CD4-positive, CD25-positive, alpha-beta regulatory T cell (primary cell): ENCODE data around the gene CST5. TPM values are rescaled to one million over a fixed set of nuclear protein-coding genes. Genes with fewer than 3 reads are reported as not detected.
"Not testable (repeated sequence)": the region's sequence is repeated elsewhere in the genome, so short reads cannot be mapped to it uniquely, and the experiment has no call there.

Experiments used
- ATAC-seq, 2 donors: fragments of 150-1000 bp; cut with Tn5 transposase; one replicate each; pipeline ENCODE4 v1.10.0; 2021; ENCODE audit warnings: low read depth in 2 of 2, moderate number of reproducible peaks in 2 of 2, moderate library complexity in 1 of 2
- DNase-seq, 3 donors: peaks; one replicate each; pipeline versions ENCODE4 v3.0.0 to v3.0.0-alpha.2; 2012 to 2022; ENCODE audit warnings: mixed read lengths in 1 of 3
- H3K27ac ChIP-seq: one replicate; pipeline ENCODE4 v1.7.0; 2013; ENCODE audit warnings: mild to moderate bottlenecking, low read length; ENCODE audit not compliant: insufficient read depth, poor library complexity, severe bottlenecking
- H3K27me3 ChIP-seq: one replicate; pipeline ENCODE4 v1.7.0; 2013; ENCODE audit warnings: low read length; ENCODE audit not compliant: control insufficient read depth, insufficient read depth
- H3K36me3 ChIP-seq: one replicate; pipeline ENCODE4 v1.7.0; 2013; ENCODE audit warnings: mild to moderate bottlenecking, low read length, moderate library complexity; ENCODE audit not compliant: control insufficient read depth, insufficient read depth
- H3K4me1 ChIP-seq: 2 replicates; pipeline ENCODE4 v1.7.0; 2013; ENCODE audit warnings: mild to moderate bottlenecking, low read length; ENCODE audit not compliant: insufficient read depth, control insufficient read depth, poor library complexity, severe bottlenecking
- H3K4me3 ChIP-seq: one replicate; pipeline ENCODE4 v1.7.0; 2013; ENCODE audit warnings: low read depth, mild to moderate bottlenecking, low read length, moderate library complexity
- H3K9me3 ChIP-seq, 2 experiments: 1 replicate in 1 of 2; 2 replicates in 1 of 2; pipeline ENCODE4 v1.7.0; 2013; ENCODE audit warnings: low read length in 2 of 2, mild to moderate bottlenecking in 1 of 2, moderate library complexity in 1 of 2; ENCODE audit not compliant: control insufficient read depth in 2 of 2
- H3K27ac Mint-ChIP-seq, 3 donors: one replicate each; pipeline ENCODE4 v1.8.0; 2020 to 2022; ENCODE audit warnings: mild to moderate bottlenecking in 3 of 3, mixed read lengths in 3 of 3, moderate library complexity in 2 of 3
- H3K27me3 Mint-ChIP-seq: one replicate; pipeline ENCODE4 v1.8.0; 2022; ENCODE audit warnings: mild to moderate bottlenecking, mixed read lengths
- H3K36me3 Mint-ChIP-seq: one replicate; pipeline ENCODE4 v1.8.0; 2020; ENCODE audit warnings: mixed read lengths
- H3K4me1 Mint-ChIP-seq, 4 donors: one replicate each; pipeline ENCODE4 v1.8.0; 2020 to 2022; ENCODE audit warnings: mixed read lengths in 4 of 4, mild to moderate bottlenecking in 1 of 4
- H3K4me3 Mint-ChIP-seq, 4 donors: one replicate each; pipeline ENCODE4 v1.8.0; 2020 to 2022; ENCODE audit warnings: mild to moderate bottlenecking in 4 of 4, mixed read lengths in 4 of 4, moderate library complexity in 3 of 4
- H3K9me3 Mint-ChIP-seq, 7 donors: one replicate each; pipeline ENCODE4 v1.8.0; 2020 to 2022; ENCODE audit warnings: mixed read lengths in 7 of 7, mild to moderate bottlenecking in 3 of 7, moderate library complexity in 2 of 7
- polyA plus RNA-seq, 4 donors: library from polyadenylated mRNA; unstranded; fragments of 300-500 nt; fragmentation: Illumina TruSeq; gene quantifications; one replicate each; pipeline ENCODE4 v1.2.3, GENCODE V29; 2021
- total RNA-seq: library from RNA; stranded (reverse); gene quantifications from one replicate; pipeline ENCODE4 v1.2.3, GENCODE V29; 2022

The CST5 gene
- total and polyA plus RNA-seq, 5 donors from 2014 or later = not detected

GRCh38 chr20:23867152-23867776 is 12.3 kb downstream of the CST5 start:
- Histone ChIP-seq H3K9me3 (no peaks in the 10 kb centered on the region), H3K4me1 (no peaks in the 10 kb centered on the region), H3K4me3 (no peak overlapping the region), H3K27me3 (peaks cover 6% of the 10 kb centered on the region), H3K36me3 (no peaks in the 10 kb centered on the region), H3K27ac (no peak overlapping the region)
- Mint-ChIP-seq H3K36me3 (no peaks in the 10 kb centered on the region), H3K9me3 (no peaks in the 10 kb centered on the region), H3K4me3 (no peak overlapping the region), H3K4me1 (no peaks in the 10 kb centered on the region), H3K27me3 (peaks cover 9% of the 10 kb centered on the region), H3K27ac (no peak overlapping the region)
- DNase-seq (no peak), ATAC-seq (no peak)

GRCh38 chr20:23860771-23861170 is 18.8 kb downstream of the CST5 start:
- H3K36me3 ChIP-seq, H3K4me3 ChIP-seq, H3K4me1 ChIP-seq, H3K27me3 Mint-ChIP-seq, H3K9me3 Mint-ChIP-seq, H3K9me3 ChIP-seq, H3K27ac Mint-ChIP-seq, H3K4me3 Mint-ChIP-seq, H3K4me1 Mint-ChIP-seq, ATAC-seq, DNase-seq, H3K27me3 ChIP-seq, H3K36me3 Mint-ChIP-seq, H3K27ac ChIP-seq: not testable (repeated sequence)

- Histone ChIP-seq H3K27me3 (no peaks in the 10 kb centered on the region), H3K4me3 (no peak overlapping the region), H3K36me3 (no peaks in the 10 kb centered on the region), H3K4me1 (no peaks in the 10 kb centered on the region), H3K27ac (no peak overlapping the region), H3K9me3 (no peaks in the 10 kb centered on the region)
- Mint-ChIP-seq H3K36me3 (no peaks in the 10 kb centered on the region), H3K27ac (no peak overlapping the region), H3K4me1 (no peaks in the 10 kb centered on the region), H3K27me3 (peaks cover 6% of the 10 kb centered on the region), H3K4me3 (no peak overlapping the region), H3K9me3 (peaks cover 0 to 4% (median 0%) of the 10 kb centered on the region in 7 donors)
- DNase-seq (no peak), ATAC-seq (no peak)
These were observed 21.5 kb downstream of the CST5 start for GRCh38 chr20:23857962-23858595.

- H3K9me3 ChIP-seq = no peaks in the 10 kb centered on the region
- ATAC-seq (no peak), DNase-seq (no peak)
- no peaks in the 10 kb centered on the region for H3K36me3 ChIP-seq
- Mint-ChIP-seq H3K27me3 (peaks cover 6% of the 10 kb centered on the region), H3K27ac (no peak overlapping the region), H3K4me3 (no peak overlapping the region), H3K9me3 (peaks cover 0 to 1% (median 0%) of the 10 kb centered on the region in 7 donors), H3K36me3 (no peaks in the 10 kb centered on the region), H3K4me1 (no peaks in the 10 kb centered on the region)
- no peak overlapping the region for H3K4me3 ChIP-seq
- H3K27me3 ChIP-seq = no peaks in the 10 kb centered on the region
- H3K4me1 ChIP-seq = no peaks in the 10 kb centered on the region
- H3K27ac ChIP-seq = no peak overlapping the region
These were observed 22.8 kb downstream of the CST5 start for GRCh38 chr20:23856736-23857135.

- H3K4me1 ChIP-seq = no peaks in the 10 kb centered on the region
- Mint-ChIP-seq H3K4me1 (no peaks in the 10 kb centered on the region), H3K36me3 (no peaks in the 10 kb centered on the region), H3K27ac (no peak overlapping the region), H3K9me3 (peaks cover 0 to 1% (median 0%) of the 10 kb centered on the region in 7 donors), H3K4me3 (no peak overlapping the region), H3K27me3 (peaks cover 6% of the 10 kb centered on the region)
- no peaks in the 10 kb centered on the region for H3K27me3 ChIP-seq
- DNase-seq (no peak), ATAC-seq (no peak)
- no peak overlapping the region for H3K4me3 ChIP-seq
- no peak overlapping the region for H3K27ac ChIP-seq
- H3K9me3 ChIP-seq = no peaks in the 10 kb centered on the region
- H3K36me3 ChIP-seq = no peaks in the 10 kb centered on the region
These were observed 23.3 kb downstream of the CST5 start for GRCh38 chr20:23856226-23856625.

- no peaks in the 10 kb centered on the region for H3K27me3 ChIP-seq
- H3K9me3 Mint-ChIP-seq = peaks cover 0 to 7% (median 0%) of the 10 kb centered on the region in 7 donors
These were observed 37.9 kb downstream of the CST5 start for GRCh38 chr20:23841693-23842092.

GRCh38 chr20:23835716-23836115 is 43.8 kb downstream of the CST5 start:
- Histone ChIP-seq H3K27me3 (no peaks in the 10 kb centered on the region), H3K9me3 (no peaks in the 10 kb centered on the region), H3K36me3 (no peaks in the 10 kb centered on the region), H3K27ac (no peak overlapping the region), H3K4me3 (no peak overlapping the region), H3K4me1 (no peaks in the 10 kb centered on the region)
- DNase-seq (no peak), ATAC-seq (no peak)
- Mint-ChIP-seq H3K9me3 (peaks cover 0 to 6% (median 0%) of the 10 kb centered on the region in 7 donors), H3K36me3 (no peaks in the 10 kb centered on the region), H3K27me3 (peaks cover 4% of the 10 kb centered on the region), H3K4me1 (no peaks in the 10 kb centered on the region), H3K27ac (no peak overlapping the region), H3K4me3 (no peak overlapping the region)

More at GRCh38 chr20:23841693-23842092, 37.9 kb downstream of the CST5 start:
- no peak overlapping the region for H3K27ac ChIP-seq
- no peaks in the 10 kb centered on the region for H3K4me1 ChIP-seq
- no peaks in the 10 kb centered on the region for H3K36me3 ChIP-seq
- DNase-seq (no peak), ATAC-seq (no peak)
- no peak overlapping the region for H3K4me3 Mint-ChIP-seq
- no peaks in the 10 kb centered on the region for H3K9me3 ChIP-seq
- H3K4me1 Mint-ChIP-seq = no peaks in the 10 kb centered on the region
- no peak overlapping the region for H3K27ac Mint-ChIP-seq
- no peaks in the 10 kb centered on the region for H3K36me3 Mint-ChIP-seq
- no peak overlapping the region for H3K4me3 ChIP-seq
- peaks cover 11% of the 10 kb centered on the region for H3K27me3 Mint-ChIP-seq
